ENCODE results near the gene RNASET2. TPM values are rescaled to one million over a fixed set of nuclear protein-coding genes. Genes with fewer than 3 reads are reported as not detected.
"Not testable (repeated sequence)": the region's sequence is repeated elsewhere in the genome, so short reads cannot be mapped to it uniquely, and the experiment has no call there.

RNASET2 gene
- total RNA-seq, 2 donors from 2014 or later: 18.3 to 45.4 TPM

GRCh38 chr6:166932616-166933015 lies 23.7 kb downstream of the RNASET2 start:
- DNase-seq (ENCODE audit: low spot score): peak; percentile 65
- intact Hi-C loops (cut with DNase I): no loop called here

DNA sequence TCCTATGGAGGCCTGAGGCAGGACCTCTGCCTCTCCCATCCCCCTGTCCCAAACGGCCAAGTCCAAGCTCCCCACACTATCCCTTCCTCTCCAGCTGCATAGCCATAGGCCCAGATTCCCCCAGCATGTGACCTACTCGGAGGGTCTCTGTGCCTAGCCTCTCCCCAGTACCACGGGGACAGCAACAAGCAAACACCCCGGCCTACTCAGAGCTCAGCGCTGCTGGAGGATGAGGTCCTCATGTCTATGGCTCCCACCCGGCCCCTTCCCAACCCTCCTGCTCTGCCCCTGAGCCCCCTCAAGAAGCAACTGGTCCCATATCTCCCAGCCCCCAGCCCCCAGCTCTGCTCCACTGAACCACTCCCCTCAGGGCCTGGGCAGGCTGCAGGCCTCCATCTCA lies 24.2 kb downstream of the RNASET2 start:
- peak; percentile 72 for DNase-seq (ENCODE audit: low spot score)
- intact Hi-C loops (cut with DNase I): no loop called here

GRCh38 chr6:166931426-166931970 lies 24.9 kb downstream of the RNASET2 start:
- no peak for DNase-seq (ENCODE audit: low spot score)

DNA sequence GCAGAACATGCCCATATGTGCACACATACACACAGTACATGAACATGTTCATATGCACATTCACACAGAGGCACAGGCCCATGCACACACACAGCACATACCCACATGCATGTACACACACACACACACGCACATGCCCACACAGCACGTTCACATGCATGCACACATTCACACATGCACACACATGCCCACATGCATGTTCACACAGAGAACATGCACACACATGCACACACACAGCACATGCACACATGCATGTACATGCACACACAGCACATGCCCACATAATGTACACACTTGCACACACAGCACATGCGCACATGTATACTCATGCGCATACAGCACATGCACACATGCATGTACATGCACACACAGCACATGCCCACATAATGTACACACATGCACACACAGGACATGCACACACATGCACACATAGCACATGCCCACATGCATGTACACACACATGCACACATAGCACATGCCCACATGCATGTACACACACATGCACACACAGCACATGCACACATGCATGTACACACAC lies 25.9 kb downstream of the RNASET2 start:
- no peak for DNase-seq (ENCODE audit: low spot score)
- intact Hi-C loops (cut with DNase I): no loop called here

More at GRCh38 chr6:166931426-166931970, 24.9 kb downstream of the RNASET2 start:
- intact Hi-C loops (cut with DNase I): no loop called here

GRCh38 chr6:166929542-166930189 lies 26.7 kb downstream of the RNASET2 start:
- intact Hi-C loops (cut with DNase I): no loop called here
- peak; percentile 58 for DNase-seq (ENCODE audit: low spot score)

DNA sequence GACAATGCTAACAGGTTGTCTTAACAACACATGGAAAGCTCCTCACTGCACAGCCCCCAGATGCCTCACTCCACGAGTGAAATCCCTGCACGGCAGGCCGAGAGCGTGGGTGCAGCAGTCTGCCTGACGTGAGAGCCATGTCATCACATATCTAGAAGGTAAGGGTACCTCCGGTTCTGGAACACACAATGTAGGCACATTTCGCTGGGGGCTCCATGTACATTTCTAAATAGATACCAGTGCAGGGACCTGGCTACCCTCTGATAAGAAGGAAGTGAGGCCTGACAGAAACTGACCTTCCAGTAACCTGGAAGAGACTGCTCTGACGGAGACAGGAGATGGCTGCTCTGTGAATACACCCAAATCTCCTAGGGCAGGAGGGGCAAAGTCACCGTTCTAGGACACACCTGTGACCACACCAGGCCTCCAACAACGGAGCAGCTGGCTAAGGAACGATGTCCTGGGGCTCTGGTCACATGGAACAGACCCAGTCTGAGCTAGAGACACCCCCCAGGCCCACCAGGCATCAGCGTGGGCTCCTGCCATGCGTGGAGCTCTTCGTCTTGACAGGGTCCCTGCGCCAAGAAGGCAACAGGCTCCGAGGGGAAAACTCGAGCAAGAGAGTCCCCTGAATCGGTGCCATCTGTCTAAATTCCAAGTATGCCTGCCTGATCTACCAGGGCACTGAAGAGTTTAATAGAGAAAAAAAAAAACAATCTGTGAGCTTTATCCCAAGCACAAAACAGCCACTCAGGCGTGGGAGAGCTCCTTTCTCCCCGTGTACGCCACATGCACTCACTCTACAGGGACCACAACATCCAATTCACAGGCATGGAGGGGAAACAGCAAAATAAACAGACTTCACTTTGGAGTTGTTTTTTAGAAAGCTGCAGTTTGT lies 27.5 kb downstream of the RNASET2 start:
- peak; percentile 62 for DNase-seq (ENCODE audit: low spot score)
- intact Hi-C loops (cut with DNase I): no loop called here

DNA sequence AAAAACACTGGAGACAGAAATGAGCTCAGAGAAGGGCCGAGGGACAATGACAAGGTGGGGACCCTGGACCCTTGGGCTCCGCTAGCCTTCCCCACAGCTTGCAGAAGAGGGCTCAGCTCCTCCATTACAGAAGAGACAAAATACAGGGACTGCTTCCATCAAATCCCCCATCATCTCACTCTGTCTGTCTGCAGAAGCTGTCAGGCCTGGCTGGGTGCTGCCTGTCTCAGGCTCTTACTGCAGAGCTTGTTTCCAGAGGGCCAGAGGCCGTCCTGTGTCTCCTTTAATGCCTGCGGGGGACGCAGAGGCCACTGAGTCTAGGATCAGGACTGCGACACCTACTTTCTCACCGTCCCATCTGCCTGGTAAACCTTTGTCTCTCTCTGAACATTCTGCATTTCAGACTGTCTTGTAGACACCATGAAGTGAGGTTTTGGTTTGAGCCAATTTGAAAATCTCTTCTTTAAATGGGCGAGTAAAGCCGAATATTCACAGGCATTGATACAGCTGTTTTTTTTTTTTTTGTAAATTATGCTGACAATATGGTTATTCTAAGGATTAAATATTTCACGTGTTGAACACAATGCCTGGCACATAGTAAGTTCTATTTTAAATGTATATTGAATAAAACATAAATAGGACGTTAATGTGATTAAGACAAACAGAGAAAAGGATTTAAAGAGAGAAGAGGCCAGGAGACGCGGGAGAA lies 28.3 kb downstream of the RNASET2 start:
- intact Hi-C loops (cut with DNase I): no loop called here
- peak; percentile 63 for DNase-seq (ENCODE audit: low spot score)

DNA sequence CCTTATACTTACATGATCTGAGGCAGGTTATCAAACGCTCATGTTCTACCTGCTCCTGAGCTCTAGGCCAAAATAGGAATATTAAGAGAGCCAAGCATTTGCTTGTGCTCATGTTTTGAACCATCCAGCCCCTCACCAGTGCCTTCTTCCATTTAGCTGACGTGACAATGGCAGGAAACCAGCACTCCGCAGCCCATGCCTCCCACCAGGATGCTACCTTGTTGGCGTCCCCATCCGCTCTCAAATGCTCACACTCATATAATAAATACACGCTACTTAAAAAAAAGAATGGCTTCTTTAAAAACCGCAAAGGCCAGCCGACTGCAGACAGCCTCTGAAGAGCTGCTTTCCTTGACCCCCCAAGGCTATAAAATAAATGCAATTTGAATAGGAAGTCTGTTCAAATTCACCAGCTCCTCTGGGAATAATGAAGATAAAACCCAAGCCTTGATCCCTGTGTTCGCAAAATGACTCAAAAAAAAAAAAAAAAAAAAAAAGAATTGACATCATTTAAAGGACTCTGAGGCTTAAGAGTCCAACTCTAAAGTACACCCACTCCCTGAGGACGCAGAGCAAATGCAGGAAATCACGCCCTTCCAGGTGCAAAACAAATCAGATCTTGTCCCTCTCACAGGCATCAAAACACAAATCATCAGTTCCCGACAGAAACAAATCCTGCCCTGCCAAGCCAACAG lies 29.0 kb downstream of the RNASET2 start:
- intact Hi-C loops (cut with DNase I): no loop called here
- no peak for DNase-seq (ENCODE audit: low spot score)

- DNase-seq (ENCODE audit: low spot score): peak; percentile 48
- intact Hi-C loops (cut with DNase I): no loop called here
Measured at GRCh38 chr6:166926748-166927147, 29.6 kb downstream of the RNASET2 start.

DNA sequence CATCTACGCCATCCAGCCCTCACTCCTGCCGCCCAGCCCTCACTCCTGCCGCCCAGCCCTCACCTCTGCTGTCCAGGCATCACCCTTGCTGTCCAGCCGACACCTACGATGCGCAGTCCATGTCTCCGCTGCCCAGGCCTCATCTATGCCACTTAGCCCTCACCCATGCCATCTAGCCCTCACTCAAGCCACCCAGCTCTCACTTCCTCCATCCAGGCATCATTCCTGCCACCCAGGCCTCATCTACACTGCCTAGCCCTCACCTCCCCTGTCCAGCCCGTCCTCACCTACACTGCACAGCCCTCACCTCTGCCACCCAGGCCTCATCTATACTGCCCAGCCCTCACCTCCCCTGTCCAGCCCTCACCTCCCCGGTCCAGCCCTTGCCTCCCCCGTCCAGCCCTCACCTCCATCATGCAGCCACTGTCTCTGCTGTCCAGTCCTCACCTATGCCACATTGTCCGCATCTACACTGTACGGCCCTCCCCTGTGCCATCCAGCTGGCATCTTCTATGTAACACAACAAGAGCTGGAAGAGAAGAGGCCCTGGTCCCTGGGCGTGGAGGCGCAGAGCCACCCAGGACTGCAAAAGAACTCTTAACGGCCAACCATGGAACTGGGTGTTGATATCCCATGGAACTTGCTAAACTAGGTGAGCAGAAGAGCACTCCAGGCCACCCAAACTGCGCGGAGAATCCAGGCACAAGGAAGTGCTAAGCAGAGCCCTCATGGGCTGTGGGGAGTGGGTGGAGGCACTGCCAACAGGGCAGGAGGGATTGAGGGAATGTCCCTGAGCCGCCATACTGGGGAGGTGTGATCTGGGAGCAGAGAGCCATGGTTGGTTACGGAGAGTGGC lies 31.0 kb downstream of the RNASET2 start:
- intact Hi-C loops (cut with DNase I): no loop called here
- DNase-seq (ENCODE audit: low spot score): peak; percentile 55

DNA sequence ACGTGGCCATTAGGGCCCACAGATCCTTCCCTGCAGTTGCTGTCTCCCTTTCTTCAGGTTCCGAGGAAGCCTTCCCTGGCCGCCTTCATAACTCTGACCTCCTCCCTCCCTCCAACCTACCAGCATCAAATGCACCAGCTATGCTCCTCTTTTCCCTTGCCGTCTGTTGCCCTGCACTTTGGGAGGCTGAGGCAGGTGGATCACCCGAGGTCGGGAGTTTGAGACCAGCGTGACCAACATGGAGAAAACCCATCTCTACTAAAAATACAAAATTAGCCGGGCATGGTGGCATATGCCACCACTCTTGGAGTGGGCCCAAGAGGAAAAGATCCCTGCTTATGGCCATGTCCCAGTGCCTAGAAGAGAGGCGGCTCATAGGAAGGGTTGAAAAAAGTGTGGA lies 31.8 kb downstream of the RNASET2 start:
- intact Hi-C loops (cut with DNase I): no loop called here
- peak; percentile 42 for DNase-seq (ENCODE audit: low spot score)

GRCh38 chr6:166922937-166923336 lies 33.4 kb downstream of the RNASET2 start:
- intact Hi-C loops (cut with DNase I): no loop called here
- no peak for DNase-seq (ENCODE audit: low spot score)

DNA sequence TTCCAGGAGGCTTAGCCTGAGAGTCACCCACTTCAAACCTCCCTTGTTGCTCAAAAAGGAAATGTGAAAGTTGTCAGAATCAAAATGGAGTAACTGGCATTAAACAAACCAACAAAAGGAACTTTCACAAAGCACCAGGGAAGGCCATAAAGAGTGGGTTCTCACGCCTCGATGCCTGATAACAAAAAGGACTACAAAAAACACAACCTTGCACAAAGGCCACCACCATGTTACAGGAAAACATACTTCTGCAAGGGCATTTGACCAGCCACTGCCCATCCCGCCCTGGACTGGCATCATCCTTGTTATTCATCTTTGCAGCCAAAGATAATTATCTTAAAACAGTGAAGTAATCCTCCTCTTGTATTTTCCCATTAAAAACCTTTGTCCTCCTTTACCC lies 34.8 kb downstream of the RNASET2 start:
- no peak for DNase-seq (ENCODE audit: low spot score)
- intact Hi-C loops (cut with DNase I): no loop called here

DNA sequence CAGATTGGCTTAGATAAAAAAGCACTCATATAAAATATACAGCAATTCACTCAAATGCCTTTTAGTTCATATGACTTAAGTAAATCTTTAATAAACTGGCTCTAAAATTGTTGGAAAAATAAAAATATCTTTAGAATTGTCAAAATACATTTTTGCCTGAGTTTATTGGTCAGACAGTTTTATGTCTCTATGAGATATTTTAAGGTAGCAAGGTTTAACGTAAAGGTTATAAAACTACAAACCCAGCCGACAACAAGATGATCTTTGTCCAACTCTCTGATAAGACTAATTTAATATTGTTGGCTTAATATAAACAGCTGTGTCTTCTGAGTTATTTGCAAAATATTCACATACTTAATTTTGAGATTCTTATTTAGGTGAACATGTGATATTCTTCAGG lies 39.5 kb downstream of the RNASET2 start:
- no peak for DNase-seq (ENCODE audit: low spot score)
- intact Hi-C loops (cut with DNase I): no loop called here

- DNase-seq (ENCODE audit: low spot score); intact Hi-C loops (cut with DNase I): not testable (repeated sequence)
Measured at GRCh38 chr6:166915484-166915883, 40.9 kb downstream of the RNASET2 start.

GRCh38 chr6:166914952-166915351 lies 41.4 kb downstream of the RNASET2 start:
- intact Hi-C loops (cut with DNase I); DNase-seq (ENCODE audit: low spot score): not testable (repeated sequence)

DNA sequence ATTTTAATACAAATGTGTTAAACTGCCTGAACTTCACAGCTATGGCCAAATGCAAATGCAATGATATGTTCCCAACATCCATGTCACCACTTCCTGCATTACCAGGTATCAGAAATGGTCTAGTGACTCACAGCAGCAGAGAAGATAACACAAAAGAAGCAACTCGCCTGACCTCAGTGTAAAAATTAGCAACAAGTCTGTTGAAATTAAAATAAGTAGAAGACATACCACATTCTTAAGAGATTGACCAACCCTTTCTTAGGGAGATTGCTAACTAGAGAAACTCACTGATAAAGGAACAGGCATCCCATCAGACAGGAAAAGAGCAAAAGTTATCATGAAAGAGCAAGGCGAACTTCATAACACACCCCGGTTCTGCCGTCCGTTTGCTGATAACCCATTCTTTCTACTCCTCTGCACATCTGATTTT lies 45.1 kb downstream of the RNASET2 start:
- intact Hi-C loops (cut with DNase I): no loop called here
- DNase-seq (ENCODE audit: low spot score): no peak

GRCh38 chr6:166910601-166911000 lies 45.7 kb downstream of the RNASET2 start:
- intact Hi-C loops (cut with DNase I): no loop called here

More at GRCh38 chr6:166910601-166911000, 45.7 kb downstream of the RNASET2 start:
- no peak for DNase-seq (ENCODE audit: low spot score)

Measured in posterior vena cava (tissue), 2 donors.